Hepatocyte (in vitro differentiated cells): ENCODE data around the gene MAP4K5. TPM values are rescaled to one million over a fixed set of nuclear protein-coding genes. Genes with fewer than 3 reads are reported as not detected.

ENCODE experiments used
- DNase-seq: peaks from one replicate; pipeline ENCODE4 v3.0.0-alpha.2; 2016; ENCODE audit warnings: low spot score
- H2AFZ ChIP-seq: fragments of 200-600 bp; sonication (generic); 2 replicates; pipeline ENCODE4 v1.6.0; 2016; ENCODE audit warnings: antibody characterized with exemption, mild to moderate bottlenecking
- H3K27ac ChIP-seq: fragments of 200-600 bp; sonication (generic); 2 replicates; pipeline ENCODE4 v1.5.1; 2016; ENCODE audit warnings: mild to moderate bottlenecking
- H3K27me3 ChIP-seq: fragments of 200-600 bp; sonication (generic); 2 replicates; pipeline ENCODE4 v1.6.1; 2016
- H3K36me3 ChIP-seq: fragments of 200-600 bp; sonication (generic); replicated peaks from 2 replicates; pipeline ENCODE4 v1.5.1; 2016; ENCODE audit warnings: low read depth; ENCODE audit not compliant: insufficient read depth
- H3K4me1 ChIP-seq: fragments of 200-600 bp; sonication (generic); 2 replicates; pipeline ENCODE4 v1.5.1; 2016; ENCODE audit warnings: mild to moderate bottlenecking, moderate library complexity; ENCODE audit not compliant: insufficient read depth
- H3K4me2 ChIP-seq: fragments of 200-600 bp; sonication (generic); 2 replicates; pipeline ENCODE4 v1.6.0; 2016
- H3K4me3 ChIP-seq: fragments of 200-600 bp; sonication (generic); 2 replicates; pipeline ENCODE4 v1.5.1; 2016; ENCODE audit warnings: mild to moderate bottlenecking
- H3K79me2 ChIP-seq: fragments of 200-600 bp; sonication (generic); 2 replicates; pipeline ENCODE4 v1.6.0; 2017; ENCODE audit warnings: mild to moderate bottlenecking
- H3K9me2 ChIP-seq: fragments of 200-600 bp; sonication (generic); replicated peaks from 2 replicates; pipeline ENCODE4 v1.6.0; 2017; ENCODE audit warnings: mild to moderate bottlenecking; ENCODE audit not compliant: insufficient read depth
- H3K9me3 ChIP-seq: fragments of 200-600 bp; sonication (generic); 2 replicates; pipeline ENCODE4 v1.5.1; 2016; ENCODE audit warnings: low read depth, mild to moderate bottlenecking
- H4K20me1 ChIP-seq: fragments of 200-600 bp; sonication (generic); 2 replicates; pipeline ENCODE4 v1.6.0; 2016; ENCODE audit warnings: mild to moderate bottlenecking; ENCODE audit not compliant: insufficient read depth, poor library complexity, severe bottlenecking
- CTCF ChIP-seq: fragments of 200-600 bp; sonication (generic); IDR thresholded peaks from 2 replicates; pipeline ENCODE4 v1.5.1; 2016; ENCODE audit warnings: antibody characterized with exemption, mild to moderate bottlenecking; ENCODE audit not compliant: poor library complexity
- EZH2 ChIP-seq: fragments of 200-600 bp; sonication (generic); IDR thresholded peaks from 2 replicates; pipeline ENCODE4 v1.6.1; 2016; ENCODE audit warnings: antibody characterized with exemption, mild to moderate bottlenecking, borderline replicate concordance
- EZH2phosphoT487 ChIP-seq: fragments of 200-600 bp; sonication (generic); IDR thresholded peaks from one replicate; pipeline ENCODE4 v1.6.1; 2018; ENCODE audit warnings: antibody characterized with exemption, mild to moderate bottlenecking, low read depth, moderate library complexity; ENCODE audit not compliant: unreplicated experiment, severe bottlenecking
- WGBS: methylation state at CpG from one replicate; pipeline ENCODE4 v1.1.6; 2016; ENCODE audit warnings: low lambda C conversion rate; ENCODE audit errors: missing lambda C conversion rate; 5-methylcytosine and 5-hydroxymethylcytosine counted together
- polyA plus RNA-seq: library from polyadenylated mRNA; unstranded; fragments of >200 nt; fragmentation: Nextera tagmentation; extraction: Ambion mirVana; gene quantifications from 2 replicates; pipeline ENCODE4 v1.2.1, GENCODE V29; 2016
- total RNA-seq: library from RNA; depleted of rRNA; stranded (reverse); fragments of >200 nt; gene quantifications from 2 replicates; pipeline ENCODE4 v1.2.3, GENCODE V29; 2014

Gene MAP4K5
- total and polyA plus RNA-seq, 2 experiments from 2014 or later = 41.0 to 98.6 TPM

GRCh38 chr14:50410921-50411320, 121.4 kb downstream of the MAP4K5 start:
- TF ChIP-seq CTCF = no peak
- no peak for TF ChIP-seq EZH2
- TF ChIP-seq EZH2phosphoT487 = no peak
- no peak overlapping the region for H3K27ac ChIP-seq
- H3K79me2 ChIP-seq = no peaks in the 10 kb centered on the region
- no peaks in the 10 kb centered on the region for H3K9me3 ChIP-seq
- H3K4me3 ChIP-seq = no peak overlapping the region
- no peaks in the 10 kb centered on the region for H3K36me3 ChIP-seq
- H4K20me1 ChIP-seq = no peaks in the 10 kb centered on the region
- no peak overlapping the region for H3K4me2 ChIP-seq
- DNase-seq = no peak
- 83% methylated on average over 1 of the region's 1 CpG for WGBS
- no peaks in the 10 kb centered on the region for H3K9me2 ChIP-seq
- H3K27me3 ChIP-seq = no peaks in the 10 kb centered on the region
- peaks cover 5% of the 10 kb centered on the region for H3K4me1 ChIP-seq
- H2AFZ ChIP-seq = no peak overlapping the region

- Histone ChIP-seq H3K4me3 (no peak overlapping the region), H4K20me1 (no peaks in the 10 kb centered on the region), H3K79me2 (no peaks in the 10 kb centered on the region), H3K4me1 (peaks cover 5% of the 10 kb centered on the region), H3K27me3 (no peaks in the 10 kb centered on the region), H3K4me2 (no peak overlapping the region), H3K27ac (no peak overlapping the region), H2AFZ (no peak overlapping the region), H3K36me3 (no peaks in the 10 kb centered on the region), H3K9me2 (no peaks in the 10 kb centered on the region), H3K9me3 (no peaks in the 10 kb centered on the region)
- TF ChIP-seq CTCF (no peak), EZH2phosphoT487 (no peak)
- 85% methylated on average over 3 of the region's 3 CpGs for WGBS
- DNase-seq = no peak
Measured at GRCh38 chr14:50410071-50410470, 122.3 kb downstream of the MAP4K5 start.

GRCh38 chr14:50407111-50407812, 125.1 kb downstream of the MAP4K5 start:
- peak; percentile 19 for DNase-seq
- H3K79me2 ChIP-seq = no peaks in the 10 kb centered on the region
- H3K27ac ChIP-seq = peak overlapping the region; percentile 68
- H3K4me2 ChIP-seq = no peak overlapping the region
- H3K36me3 ChIP-seq = no peaks in the 10 kb centered on the region
- TF ChIP-seq CTCF = no peak
- TF ChIP-seq EZH2 = no peak
- TF ChIP-seq EZH2phosphoT487 = no peak
- no peaks in the 10 kb centered on the region for H3K9me3 ChIP-seq
- no peaks in the 10 kb centered on the region for H3K27me3 ChIP-seq
- peaks cover 5% of the 10 kb centered on the region for H3K4me1 ChIP-seq
- no peak overlapping the region for H3K4me3 ChIP-seq
- 78% methylated on average over 6 of the region's 6 CpGs for WGBS
- H2AFZ ChIP-seq = no peak overlapping the region
- no peaks in the 10 kb centered on the region for H3K9me2 ChIP-seq
- H4K20me1 ChIP-seq = no peaks in the 10 kb centered on the region

GRCh38 chr14:50403419-50403818, 128.9 kb downstream of the MAP4K5 start:
- TF ChIP-seq CTCF (no peak), EZH2phosphoT487 (no peak), EZH2 (no peak)
- Histone ChIP-seq H3K79me2 (no peaks in the 10 kb centered on the region), H3K4me3 (no peak overlapping the region), H2AFZ (no peak overlapping the region), H3K27ac (peak overlapping the region; percentile 36), H3K27me3 (no peaks in the 10 kb centered on the region), H3K4me2 (no peak overlapping the region), H3K9me3 (no peaks in the 10 kb centered on the region), H3K36me3 (no peaks in the 10 kb centered on the region), H4K20me1 (no peaks in the 10 kb centered on the region), H3K4me1 (peaks cover 5% of the 10 kb centered on the region), H3K9me2 (no peaks in the 10 kb centered on the region)
- no peak for DNase-seq
